IPS-15b (cell line): ENCODE data around the gene ACSL5.

Experiments
- H3K27me3 ChIP-seq: one replicate; pipeline ENCODE4 v1.6.1; 2013; ENCODE audit warnings: low read length; ENCODE audit not compliant: control insufficient read depth, insufficient read depth
- H3K36me3 ChIP-seq: one replicate; pipeline ENCODE4 v1.6.1; 2013; ENCODE audit warnings: low read length; ENCODE audit not compliant: control insufficient read depth, insufficient read depth
- H3K4me1 ChIP-seq: one replicate; pipeline ENCODE4 v1.6.1; 2013; ENCODE audit warnings: mild to moderate bottlenecking, low read length; ENCODE audit not compliant: control insufficient read depth, insufficient read depth
- H3K4me3 ChIP-seq: one replicate; pipeline ENCODE4 v1.5.1; 2013; ENCODE audit warnings: low read depth, low read length
- H3K9ac ChIP-seq: one replicate; pipeline ENCODE4 v1.6.1; 2013; ENCODE audit warnings: low read depth, mild to moderate bottlenecking, low read length
- H3K9me3 ChIP-seq: one replicate; pipeline ENCODE4 v1.6.1; 2013; ENCODE audit warnings: mild to moderate bottlenecking, low read length; ENCODE audit not compliant: control insufficient read depth, insufficient read depth

ACSL5 gene

DNA sequence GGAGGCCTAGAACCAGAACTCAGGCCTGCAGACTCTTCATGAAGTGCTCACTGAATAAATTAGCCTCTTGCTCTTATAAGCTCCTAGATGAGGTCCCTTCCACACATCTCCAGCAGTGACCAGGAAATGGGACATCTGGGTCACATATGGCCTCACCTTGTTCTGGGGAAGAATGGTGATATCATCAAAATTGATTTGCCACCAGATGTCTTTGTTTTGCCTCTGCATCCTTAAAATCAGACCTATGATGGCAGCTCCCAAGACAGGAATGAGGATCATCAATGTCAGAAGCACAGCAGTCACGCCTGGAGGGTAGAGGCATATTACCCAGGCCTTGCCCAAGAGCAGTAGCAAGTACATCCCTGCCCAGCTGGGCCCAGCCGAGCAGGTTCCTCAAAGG lies 33.3 kb upstream of the ACSL5 start:
- H3K36me3 ChIP-seq: no peaks in the 10 kb centered on the region
- H3K4me1 ChIP-seq: no peaks in the 10 kb centered on the region
- no peaks in the 10 kb centered on the region for H3K9me3 ChIP-seq
- no peak overlapping the region for H3K4me3 ChIP-seq
- H3K27me3 ChIP-seq: peaks cover 2% of the 10 kb centered on the region
- H3K9ac ChIP-seq: no peak overlapping the region

DNA sequence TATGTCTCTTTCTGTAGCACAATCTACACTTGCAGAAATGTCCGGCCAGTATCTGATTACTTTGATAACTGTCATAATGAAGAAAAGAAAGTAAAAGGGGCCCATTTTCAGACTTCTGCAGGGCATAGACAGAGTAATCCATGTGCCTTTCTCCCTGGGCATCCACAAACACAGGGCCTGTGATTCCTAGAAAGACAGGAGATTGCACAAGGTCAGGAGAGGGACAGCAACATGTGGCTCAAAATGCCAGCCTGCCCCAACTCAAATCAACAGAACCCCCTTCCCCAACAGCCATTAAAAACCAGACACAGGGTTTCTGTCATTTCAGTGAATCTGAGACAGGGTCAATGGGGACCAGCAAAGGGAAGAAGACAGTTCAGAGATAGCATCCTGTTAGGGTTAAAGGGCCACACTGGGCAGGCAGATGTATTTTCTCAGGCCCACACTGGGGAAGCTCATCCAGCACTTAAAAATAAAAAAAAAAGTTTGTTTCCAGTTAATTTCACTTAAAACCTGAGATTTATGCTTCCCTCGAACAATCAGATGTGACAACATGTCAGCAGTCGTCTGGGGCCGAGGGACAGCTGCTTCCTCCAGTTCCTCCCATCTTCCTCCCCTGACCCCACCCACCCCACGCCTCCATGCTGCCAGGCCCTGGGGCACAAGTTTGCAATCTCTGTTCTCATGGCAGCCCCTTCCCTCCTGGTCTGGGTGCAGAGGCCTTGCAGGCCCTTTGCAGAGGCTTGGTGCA lies 30.7 kb upstream of the ACSL5 start:
- H3K4me3 ChIP-seq: no peak overlapping the region
- no peaks in the 10 kb centered on the region for H3K36me3 ChIP-seq
- no peaks in the 10 kb centered on the region for H3K27me3 ChIP-seq
- no peak overlapping the region for H3K9ac ChIP-seq
- H3K9me3 ChIP-seq: no peaks in the 10 kb centered on the region
- no peaks in the 10 kb centered on the region for H3K4me1 ChIP-seq

DNA sequence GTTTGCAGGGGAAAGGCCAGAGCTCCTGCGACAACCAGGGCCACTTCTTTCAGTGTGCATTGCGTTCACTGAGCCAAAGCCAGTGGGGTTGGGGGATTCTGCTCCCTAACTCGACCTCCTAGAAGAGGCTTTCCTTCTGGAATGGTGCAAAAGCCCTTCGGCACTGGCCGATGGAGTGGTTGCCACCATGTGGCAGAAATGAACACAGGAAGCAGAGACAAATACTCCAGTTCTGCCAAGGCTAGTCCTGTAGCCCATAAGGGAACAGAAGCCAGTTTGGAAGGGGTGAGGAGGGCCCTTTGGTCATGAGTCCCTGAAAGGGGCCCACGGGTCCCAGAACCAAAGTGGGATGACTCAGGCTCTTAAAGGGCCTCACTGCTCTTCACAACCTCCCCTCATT lies 29.7 kb upstream of the ACSL5 start:
- Histone ChIP-seq H3K36me3 (no peaks in the 10 kb centered on the region), H3K9ac (no peak overlapping the region), H3K4me1 (no peaks in the 10 kb centered on the region), H3K9me3 (no peaks in the 10 kb centered on the region), H3K27me3 (no peaks in the 10 kb centered on the region), H3K4me3 (no peak overlapping the region)

DNA sequence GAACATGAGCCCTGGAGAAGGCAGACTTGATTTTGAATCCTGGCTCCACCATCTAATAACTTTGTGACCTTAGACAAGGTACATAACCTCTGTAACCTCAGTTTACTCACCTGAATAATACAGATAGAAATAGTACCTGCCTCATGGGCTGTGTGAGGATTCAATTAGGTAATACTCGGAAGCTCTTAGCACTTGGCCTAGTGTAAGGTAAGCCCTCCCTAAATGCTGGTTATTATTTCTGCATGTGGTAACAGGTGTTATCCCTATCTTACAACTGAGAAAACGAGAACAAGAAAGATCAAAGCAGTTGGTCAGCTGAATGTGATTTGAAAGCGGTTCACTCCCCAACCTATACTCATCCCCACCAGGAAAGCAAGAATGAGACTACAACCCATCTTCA lies 28.7 kb upstream of the ACSL5 start:
- no peaks in the 10 kb centered on the region for H3K4me1 ChIP-seq
- no peak overlapping the region for H3K4me3 ChIP-seq
- no peaks in the 10 kb centered on the region for H3K36me3 ChIP-seq
- H3K27me3 ChIP-seq: no peaks in the 10 kb centered on the region
- H3K9me3 ChIP-seq: no peaks in the 10 kb centered on the region
- no peak overlapping the region for H3K9ac ChIP-seq

DNA sequence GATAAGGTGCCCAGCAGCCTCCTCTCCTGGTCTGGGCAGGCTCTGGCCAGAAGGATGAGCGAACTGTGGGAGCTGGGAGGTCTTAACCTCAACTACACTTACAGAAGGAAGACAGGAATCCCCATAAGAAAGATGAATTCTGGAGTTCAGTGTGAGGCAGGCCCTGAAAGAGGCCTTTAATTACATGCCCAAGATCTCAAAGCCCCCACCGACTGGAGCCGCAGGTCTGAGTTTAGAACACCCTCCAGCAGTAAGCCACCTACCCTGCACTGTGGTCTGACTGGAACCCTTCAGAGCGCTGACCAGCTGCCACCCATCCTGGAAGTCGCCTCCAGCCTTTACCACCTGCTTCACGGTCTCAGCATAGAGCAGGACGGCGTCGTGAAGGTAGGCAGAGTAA lies 28.2 kb upstream of the ACSL5 start:
- no peaks in the 10 kb centered on the region for H3K27me3 ChIP-seq
- no peaks in the 10 kb centered on the region for H3K36me3 ChIP-seq
- H3K4me1 ChIP-seq: no peaks in the 10 kb centered on the region
- no peak overlapping the region for H3K4me3 ChIP-seq
- no peaks in the 10 kb centered on the region for H3K9me3 ChIP-seq
- H3K9ac ChIP-seq: no peak overlapping the region

DNA sequence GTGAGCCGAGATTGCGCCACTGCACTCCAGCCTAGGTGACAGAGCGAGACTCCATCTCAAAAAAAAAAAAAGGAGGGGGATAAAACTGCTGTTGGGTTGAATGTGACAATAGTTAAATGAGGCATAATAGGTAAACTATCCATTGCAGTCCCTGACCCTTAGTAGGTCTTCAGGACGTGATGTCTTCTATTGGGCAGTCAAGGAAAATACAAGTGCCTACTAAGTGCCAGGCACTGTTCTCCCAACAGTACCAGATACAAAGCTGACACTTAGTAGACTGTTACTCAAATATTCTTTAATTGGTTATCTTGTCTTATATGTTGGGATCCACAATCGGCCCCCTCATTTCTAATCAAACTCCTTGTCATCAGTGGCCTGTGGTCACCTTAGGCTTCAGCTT lies 27.1 kb upstream of the ACSL5 start:
- Histone ChIP-seq H3K9ac (no peak overlapping the region), H3K27me3 (no peaks in the 10 kb centered on the region), H3K4me1 (no peaks in the 10 kb centered on the region), H3K4me3 (no peak overlapping the region), H3K9me3 (no peaks in the 10 kb centered on the region), H3K36me3 (no peaks in the 10 kb centered on the region)

DNA sequence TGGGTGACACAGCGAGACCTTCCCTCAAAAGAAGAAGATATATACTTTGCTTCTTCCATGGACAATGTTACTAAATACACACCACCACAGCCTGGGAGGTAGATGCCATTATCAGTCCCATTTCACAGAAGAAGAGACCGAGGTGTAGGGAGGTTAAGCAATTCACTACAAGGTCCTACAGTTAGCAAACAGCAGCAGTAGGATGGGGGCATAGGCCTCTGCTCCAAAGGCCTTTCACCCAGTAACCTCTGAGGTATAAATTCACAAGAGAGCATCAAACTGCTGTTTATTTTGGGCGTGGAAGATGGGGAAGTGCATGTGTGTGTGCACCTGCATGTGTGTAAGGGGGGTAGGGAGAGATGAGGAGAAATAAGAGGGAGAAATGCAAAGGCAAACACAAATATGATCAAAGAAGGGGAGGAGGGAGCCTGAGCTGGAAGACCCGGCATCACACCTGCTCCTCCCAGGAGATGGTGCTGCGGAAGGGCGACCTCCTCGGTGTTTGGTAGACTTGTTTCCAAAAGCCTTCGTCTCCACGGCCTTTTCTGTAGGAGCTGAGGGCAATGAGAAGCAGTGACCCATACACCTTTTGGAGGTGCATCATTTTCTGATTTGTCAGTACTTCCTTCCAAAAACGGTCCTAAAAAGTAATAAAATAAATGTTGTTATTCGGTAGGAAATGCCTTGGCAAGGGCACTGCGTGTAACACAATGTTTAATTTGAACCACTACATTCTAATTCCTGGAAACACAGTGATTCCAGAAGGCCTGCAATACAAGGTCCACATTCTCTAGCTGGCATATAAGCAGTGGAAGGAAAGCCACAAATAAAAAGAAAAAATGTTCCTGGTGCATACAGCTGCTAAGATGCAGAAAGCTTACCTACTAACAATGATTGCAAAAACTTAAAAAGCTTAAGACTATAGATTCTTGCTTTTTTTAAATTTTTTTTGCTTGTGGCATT lies 25.9 kb upstream of the ACSL5 start:
- Histone ChIP-seq H3K9ac (no peak overlapping the region), H3K4me1 (no peaks in the 10 kb centered on the region), H3K9me3 (no peaks in the 10 kb centered on the region), H3K27me3 (no peaks in the 10 kb centered on the region), H3K4me3 (no peak overlapping the region), H3K36me3 (no peaks in the 10 kb centered on the region)

DNA sequence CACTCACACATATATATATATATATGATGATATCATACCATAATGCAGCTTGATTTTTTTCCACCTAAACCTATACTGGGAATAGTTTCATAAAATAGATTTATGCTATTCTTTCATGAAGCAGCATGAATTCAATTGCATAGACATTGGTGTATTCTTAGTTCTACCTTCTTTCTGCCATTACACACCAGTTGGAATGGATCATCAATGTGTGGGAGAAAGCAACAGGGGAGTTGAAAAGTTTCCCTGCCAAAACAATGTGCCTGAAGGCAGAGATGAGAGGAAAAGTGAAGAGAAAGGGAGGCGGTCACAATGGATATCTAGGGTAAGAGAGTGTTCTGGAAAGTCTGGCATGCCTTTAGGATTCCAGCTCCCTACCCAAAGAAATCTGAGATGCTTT lies 25.2 kb upstream of the ACSL5 start:
- no peaks in the 10 kb centered on the region for H3K27me3 ChIP-seq
- no peak overlapping the region for H3K4me3 ChIP-seq
- H3K4me1 ChIP-seq: no peaks in the 10 kb centered on the region
- H3K36me3 ChIP-seq: no peaks in the 10 kb centered on the region
- H3K9ac ChIP-seq: no peak overlapping the region
- no peaks in the 10 kb centered on the region for H3K9me3 ChIP-seq

DNA sequence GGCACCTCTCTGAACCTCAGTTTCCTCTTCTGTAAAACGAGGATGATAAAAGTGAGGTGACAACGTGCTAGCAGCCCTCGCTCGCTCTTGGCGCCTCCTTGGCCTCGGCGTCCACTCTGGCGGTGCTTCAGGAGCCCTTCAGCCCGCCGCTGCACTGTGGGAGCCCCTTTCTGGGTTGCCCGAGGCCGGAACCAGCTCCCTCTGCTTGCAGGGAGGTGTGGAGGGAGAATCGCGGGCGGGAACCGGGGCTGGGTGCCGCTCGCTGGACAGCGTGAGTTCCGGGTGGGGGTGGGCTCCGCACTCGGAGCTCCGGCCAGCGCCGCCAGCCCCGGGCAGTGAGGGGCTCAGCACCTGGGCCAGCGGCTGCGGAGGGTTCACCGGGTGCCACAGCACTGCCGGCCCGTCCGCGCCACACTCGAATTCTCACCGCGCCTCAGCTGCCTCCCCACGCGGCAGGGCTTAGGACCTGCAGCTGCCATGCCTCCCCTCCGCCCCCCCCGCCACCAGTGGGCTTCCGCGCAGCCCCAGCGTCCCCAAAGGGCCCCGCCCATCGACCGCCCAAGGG lies 24.3 kb upstream of the ACSL5 start:
- Histone ChIP-seq H3K4me1 (no peaks in the 10 kb centered on the region), H3K9me3 (no peaks in the 10 kb centered on the region), H3K36me3 (no peaks in the 10 kb centered on the region), H3K27me3 (no peaks in the 10 kb centered on the region), H3K9ac (no peak overlapping the region), H3K4me3 (no peak overlapping the region)

DNA sequence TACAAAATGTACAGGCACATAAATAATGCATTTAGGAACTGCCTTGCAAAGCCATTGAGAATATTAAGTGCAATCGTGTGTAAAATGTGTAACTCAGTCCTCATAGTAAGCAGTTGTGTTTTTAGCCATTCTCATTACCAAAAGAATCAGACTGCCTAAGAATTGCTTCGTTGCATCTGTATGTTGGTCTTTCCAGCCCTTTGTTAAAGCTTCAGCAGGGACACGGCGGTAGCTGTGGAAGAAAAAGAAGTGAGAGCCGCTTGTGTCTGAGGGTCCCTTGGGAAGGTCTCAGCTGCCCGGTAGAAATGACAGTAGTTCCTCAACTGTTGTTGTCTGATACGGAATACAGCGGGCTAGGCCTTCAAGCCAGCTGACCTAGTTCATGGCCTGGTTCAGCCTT lies 22.8 kb upstream of the ACSL5 start:
- H3K9ac ChIP-seq: no peak overlapping the region
- H3K9me3 ChIP-seq: no peaks in the 10 kb centered on the region
- no peaks in the 10 kb centered on the region for H3K36me3 ChIP-seq
- no peak overlapping the region for H3K4me3 ChIP-seq
- H3K27me3 ChIP-seq: no peaks in the 10 kb centered on the region
- no peaks in the 10 kb centered on the region for H3K4me1 ChIP-seq

DNA sequence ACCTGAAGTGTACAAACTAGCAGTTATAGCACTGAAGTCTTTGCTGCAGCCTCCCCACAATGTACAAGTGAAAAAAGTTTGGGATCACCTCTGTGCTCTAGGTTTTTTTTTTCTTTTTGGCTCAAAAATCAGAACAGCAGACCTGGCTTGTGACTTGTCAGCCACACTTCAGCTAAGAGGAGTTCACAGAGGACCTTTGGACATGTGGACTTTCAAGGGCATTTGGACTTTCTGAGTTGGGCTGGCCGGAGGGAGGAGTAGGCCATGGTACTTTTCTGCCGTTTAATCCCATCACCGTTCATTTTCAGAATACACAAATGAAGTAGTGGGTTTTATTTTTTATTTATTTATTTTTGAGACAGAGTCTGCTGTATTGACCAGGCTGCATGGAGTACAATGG lies 21.9 kb upstream of the ACSL5 start:
- Histone ChIP-seq H3K27me3 (no peaks in the 10 kb centered on the region), H3K9ac (no peak overlapping the region), H3K36me3 (no peaks in the 10 kb centered on the region), H3K9me3 (no peaks in the 10 kb centered on the region), H3K4me3 (no peak overlapping the region), H3K4me1 (no peaks in the 10 kb centered on the region)

DNA sequence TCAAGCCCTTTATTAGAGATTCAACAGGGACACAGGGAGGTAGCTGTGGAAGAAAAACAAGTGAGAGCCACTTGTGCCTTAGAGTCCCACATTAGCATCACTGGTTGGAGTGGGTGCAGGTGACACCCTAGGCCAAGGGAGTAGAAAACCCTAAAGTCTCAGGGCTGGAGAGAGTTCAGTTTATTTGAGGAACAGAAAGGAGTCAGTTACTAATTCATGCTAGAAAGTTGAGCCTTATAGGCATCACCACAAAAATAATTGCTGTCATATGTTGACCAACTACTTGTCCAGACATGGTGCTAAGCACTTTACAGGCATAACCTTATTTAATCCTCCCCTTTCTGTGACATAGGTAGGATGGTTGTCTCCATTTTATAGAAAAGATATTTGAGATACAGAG lies 20.9 kb upstream of the ACSL5 start:
- Histone ChIP-seq H3K27me3 (peaks cover 4% of the 10 kb centered on the region), H3K9ac (no peak overlapping the region), H3K4me3 (no peak overlapping the region), H3K36me3 (no peaks in the 10 kb centered on the region), H3K4me1 (no peaks in the 10 kb centered on the region), H3K9me3 (no peaks in the 10 kb centered on the region)
